GM18868 (cell line): ENCODE data around the gene NRP2.

Source experiments
- ATAC-seq: cut with Tn5 transposase; IDR thresholded peaks from one replicate; pipeline ENCODE4 v1.9.1; 2021; ENCODE audit warnings: mild to moderate bottlenecking, moderate library complexity; ENCODE audit not compliant: unreplicated experiment

The NRP2 gene, protein sequence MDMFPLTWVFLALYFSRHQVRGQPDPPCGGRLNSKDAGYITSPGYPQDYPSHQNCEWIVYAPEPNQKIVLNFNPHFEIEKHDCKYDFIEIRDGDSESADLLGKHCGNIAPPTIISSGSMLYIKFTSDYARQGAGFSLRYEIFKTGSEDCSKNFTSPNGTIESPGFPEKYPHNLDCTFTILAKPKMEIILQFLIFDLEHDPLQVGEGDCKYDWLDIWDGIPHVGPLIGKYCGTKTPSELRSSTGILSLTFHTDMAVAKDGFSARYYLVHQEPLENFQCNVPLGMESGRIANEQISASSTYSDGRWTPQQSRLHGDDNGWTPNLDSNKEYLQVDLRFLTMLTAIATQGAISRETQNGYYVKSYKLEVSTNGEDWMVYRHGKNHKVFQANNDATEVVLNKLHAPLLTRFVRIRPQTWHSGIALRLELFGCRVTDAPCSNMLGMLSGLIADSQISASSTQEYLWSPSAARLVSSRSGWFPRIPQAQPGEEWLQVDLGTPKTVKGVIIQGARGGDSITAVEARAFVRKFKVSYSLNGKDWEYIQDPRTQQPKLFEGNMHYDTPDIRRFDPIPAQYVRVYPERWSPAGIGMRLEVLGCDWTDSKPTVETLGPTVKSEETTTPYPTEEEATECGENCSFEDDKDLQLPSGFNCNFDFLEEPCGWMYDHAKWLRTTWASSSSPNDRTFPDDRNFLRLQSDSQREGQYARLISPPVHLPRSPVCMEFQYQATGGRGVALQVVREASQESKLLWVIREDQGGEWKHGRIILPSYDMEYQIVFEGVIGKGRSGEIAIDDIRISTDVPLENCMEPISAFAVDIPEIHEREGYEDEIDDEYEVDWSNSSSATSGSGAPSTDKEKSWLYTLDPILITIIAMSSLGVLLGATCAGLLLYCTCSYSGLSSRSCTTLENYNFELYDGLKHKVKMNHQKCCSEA

DNA sequence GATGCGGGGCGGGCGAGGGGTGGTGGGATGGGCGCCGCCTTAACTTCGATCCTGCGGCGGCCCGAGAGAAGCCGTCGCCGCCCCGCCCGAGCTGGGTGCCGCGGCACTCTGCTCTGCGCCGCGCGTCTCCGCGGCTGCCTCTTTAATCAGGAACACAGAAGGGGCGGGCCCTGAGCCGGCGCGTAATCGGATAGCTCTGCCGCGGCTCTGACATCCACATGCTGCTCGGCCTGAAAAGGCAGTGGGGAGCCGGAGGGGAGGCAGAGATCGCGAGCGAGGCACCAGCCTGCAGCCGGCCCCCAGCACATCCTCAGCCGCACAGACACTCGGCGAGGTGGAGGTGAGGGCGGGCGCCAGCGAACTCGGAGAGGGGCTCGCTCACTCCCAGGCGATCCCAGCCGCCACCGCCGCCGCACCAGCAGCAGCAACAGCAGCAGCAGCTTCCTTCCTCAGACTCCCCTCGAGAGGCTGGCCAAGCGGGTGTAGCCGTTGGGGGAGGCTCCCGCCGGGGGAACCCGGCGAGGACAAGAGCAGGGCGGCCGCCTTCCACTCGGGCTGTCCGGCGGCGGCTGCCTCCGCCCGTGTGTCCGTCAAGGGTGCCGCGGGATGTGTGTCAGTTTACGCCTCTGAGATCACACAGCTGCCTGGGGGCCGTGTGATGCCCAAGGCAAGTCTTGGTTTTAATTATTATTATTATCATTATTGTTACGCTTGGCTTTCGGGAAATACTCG, at the start of gene NRP2:
Gene NRP2 (plus strand): TSS at position 263 of the 732 bp plus-strand sequence. CDS start 790 bp downstream, outside the sequence.
- ATAC-seq: peak; percentile 73

- ATAC-seq: no peak
Observed at GRCh38 chr2:205633994-205634393, 48.3 kb upstream of the NRP2 start.

DNA sequence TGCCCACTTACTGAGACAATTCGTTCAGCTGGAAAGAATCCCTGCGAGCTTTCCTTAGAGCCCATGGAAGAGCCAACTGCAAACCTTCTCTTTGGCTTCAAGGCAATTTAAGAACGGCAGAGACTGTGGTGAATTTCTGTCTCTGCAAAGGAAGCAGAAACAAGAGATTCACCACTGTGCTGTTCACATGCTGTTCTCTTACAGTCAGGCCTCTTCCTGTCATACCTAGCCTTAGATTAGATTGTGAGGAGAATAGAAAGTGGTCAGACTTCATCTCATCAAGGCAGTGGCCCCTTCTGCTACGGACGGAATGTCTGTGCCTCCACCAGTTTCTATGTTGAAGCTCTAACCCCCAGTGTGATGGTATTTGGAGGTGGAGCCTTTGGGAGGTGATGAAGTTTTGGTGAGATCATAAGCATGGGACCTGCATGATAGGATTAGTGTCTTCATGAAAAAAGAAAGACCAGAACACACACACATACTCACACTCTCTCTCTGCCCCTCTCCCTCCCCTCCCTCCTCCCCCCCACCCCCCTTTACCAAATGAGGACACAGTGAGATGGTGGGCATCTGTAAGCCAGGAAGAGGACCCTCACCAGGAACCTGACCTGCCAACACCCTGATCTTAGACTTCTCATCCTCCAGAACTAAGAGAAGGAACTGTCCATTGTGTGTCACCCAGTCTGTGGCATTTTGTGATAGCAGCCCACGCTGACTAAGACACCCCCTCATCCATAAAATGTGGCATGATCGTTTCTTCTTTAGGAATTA, 45.6 kb upstream of the NRP2 start:
- no peak for ATAC-seq

DNA sequence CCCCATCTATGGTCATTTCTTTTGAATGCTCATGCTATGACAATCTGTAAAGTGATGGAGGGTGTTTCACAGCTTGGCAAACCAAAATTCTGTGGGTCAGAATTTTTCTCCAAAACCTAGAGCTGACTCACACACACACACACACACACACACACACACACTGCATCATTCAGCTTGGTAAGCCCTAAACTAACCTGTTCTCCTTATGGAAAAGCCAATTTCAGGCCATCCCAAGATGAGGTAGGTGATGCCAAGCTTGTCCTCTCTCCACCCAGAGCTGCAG, 45.0 kb upstream of the NRP2 start:
- no peak for ATAC-seq

- ATAC-seq: no peak
Observed at GRCh38 chr2:205637779-205638503, 44.4 kb upstream of the NRP2 start.

GRCh38 chr2:205640716-205641115, 41.6 kb upstream of the NRP2 start:
- peak; percentile 79 for ATAC-seq

DNA sequence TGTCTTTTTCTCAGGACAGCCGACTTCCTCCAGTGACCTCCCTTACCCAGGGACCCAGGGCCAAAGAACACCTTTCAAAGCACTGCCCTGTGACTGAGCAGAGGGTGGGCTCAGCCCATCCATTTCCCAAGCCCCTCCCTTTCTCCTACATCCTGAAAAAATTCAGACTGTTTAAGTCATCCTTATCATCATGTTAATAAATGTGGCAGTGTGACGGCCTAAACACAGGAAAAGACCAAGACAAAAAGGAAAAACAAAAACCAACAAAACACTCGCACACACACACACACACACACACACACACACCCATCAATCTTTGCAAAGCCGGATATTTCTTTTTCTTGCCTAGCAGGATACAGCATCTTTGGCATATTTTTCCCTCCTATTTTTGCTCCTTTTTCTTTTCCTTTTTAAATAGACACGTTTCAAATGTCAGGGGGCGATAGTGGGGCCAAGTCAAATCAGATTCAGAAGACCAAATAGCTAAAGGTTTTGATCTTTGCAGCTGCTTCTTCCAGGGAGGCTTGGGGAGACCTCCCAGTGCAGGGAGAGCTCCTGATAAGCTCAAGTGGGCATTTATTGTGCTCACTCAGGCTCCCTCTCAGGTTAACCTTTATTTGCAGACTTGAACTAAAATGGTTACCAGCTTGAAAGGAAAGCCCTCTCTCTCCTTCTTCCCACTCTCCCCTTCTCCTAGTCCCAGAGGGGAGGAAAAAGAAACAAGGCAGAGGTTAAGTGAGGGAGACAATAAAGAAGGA, 39.5 kb upstream of the NRP2 start:
- ATAC-seq: no peak

DNA sequence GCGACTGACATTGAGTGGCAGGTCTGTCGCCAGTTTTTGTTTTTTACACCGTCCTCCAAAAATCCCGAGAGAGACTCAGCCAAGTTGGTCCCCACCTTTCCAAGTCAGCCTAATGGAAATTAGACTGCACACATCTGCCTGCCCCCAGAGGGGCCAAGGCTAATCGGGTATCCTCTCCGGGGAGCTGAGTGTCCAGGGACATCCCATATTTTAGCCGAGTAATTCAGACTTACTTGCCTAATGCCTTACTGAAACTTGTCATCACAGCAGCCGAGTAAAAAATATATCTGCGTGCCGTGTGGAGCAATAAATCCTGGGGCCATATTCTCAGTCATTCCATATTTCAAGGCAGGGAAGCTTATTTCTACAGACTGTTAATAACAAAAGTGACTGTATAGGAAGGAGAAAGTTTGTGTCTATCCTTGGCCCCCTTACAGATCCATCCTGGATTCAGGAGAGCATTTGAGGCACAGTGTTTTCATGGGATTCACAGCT, 38.9 kb upstream of the NRP2 start:
- no peak for ATAC-seq

DNA sequence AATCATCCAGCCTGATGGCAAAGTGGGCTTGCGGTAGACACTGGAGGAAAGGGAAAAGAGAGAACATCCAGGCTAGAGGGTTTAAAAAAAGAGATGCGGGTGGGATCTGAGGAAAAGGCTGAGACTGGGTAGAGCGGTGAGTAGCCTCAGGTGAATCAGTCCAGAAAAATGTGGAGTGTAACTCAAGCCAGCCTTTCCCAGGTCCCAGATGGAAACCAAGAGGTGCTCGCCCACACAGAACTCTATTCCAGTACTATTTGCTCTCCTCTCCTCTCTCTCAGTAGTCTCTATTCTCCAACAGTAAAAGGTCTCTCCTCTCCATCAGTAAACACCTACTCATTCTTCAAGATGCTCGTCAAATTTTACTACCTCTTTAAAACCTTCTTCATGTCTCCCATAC, 38.3 kb upstream of the NRP2 start:
- ATAC-seq: no peak

- peak; percentile 99 for ATAC-seq
Observed at GRCh38 chr2:205646680-205647079, 35.6 kb upstream of the NRP2 start.

DNA sequence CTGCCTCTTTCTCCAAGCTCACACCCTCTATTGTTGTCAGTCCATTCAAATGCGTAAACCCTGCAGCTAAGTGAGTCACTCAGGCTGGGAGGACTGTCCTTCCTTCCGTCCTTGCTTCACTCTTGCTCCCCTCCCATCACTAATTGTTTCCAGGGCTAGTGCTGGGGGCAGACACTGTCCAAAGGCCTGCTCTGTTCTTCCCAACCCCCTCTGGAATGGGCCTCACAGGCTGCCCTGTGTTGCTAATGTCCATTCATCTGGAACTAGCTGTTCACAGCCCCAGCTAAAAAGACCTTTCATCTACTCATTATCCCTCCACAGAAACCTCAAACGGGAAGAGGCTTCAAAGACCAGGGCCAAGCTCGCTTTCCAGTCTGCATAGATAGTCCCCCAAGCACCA, 31.9 kb upstream of the NRP2 start:
- ATAC-seq: no peak

GRCh38 chr2:205650931-205651330, 31.4 kb upstream of the NRP2 start:
- ATAC-seq: no peak

DNA sequence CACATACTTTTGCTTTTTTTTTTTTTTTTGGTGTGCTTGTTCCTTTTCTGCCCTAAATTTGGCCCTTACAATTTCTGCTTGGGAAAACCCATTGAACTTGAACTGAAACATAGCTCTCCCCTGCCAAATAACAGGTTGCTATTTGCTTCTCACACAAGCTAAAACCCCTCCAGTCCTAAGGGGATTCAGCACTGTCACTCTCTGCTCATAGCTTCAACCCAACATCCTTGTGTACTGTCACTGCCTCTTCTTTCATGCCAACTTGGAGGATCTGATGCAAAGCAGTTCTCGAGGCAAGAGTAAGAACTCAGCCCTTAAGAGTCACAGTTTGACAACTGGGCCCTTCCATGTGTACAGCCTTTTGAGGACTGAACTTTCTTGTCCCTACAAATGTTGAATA, 30.6 kb upstream of the NRP2 start:
- no peak for ATAC-seq

DNA sequence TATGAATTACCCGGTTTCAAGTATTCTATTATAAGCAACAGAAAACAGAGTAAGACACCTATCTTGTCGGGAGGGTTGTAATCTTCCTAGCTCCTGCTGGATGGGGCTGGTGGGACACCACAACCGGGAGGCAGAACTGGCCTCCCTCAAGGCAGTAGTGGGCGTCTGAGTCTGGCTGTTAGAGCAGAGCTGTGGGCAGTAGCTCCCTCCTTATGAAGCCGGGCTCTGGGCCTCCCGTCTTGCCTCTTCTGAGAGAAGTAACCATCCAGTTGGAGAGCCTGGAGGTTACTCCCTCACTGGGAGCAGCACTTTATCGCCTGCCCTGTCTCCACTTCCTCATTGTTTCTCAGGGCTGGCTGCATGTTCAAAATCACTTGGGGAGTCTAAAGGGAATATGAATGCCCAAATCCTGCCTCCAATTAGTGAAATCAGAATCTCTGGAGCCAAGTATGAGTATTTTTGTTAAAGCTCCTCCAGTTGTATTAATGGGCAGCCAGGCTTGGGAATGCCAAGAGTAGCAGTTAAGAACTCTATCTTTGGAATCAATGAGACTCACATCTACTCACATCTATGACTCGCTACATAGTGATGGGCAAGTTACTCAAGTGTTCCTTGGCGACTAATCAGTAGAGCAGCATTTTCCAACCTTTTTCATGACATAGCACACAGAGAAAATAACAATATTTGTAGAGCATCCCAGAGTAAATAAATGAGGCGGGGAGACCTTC, 27.3 kb upstream of the NRP2 start:
- ATAC-seq: no peak

GRCh38 chr2:205655779-205656456, 26.4 kb upstream of the NRP2 start:
- no peak for ATAC-seq

- no peak for ATAC-seq
Observed at GRCh38 chr2:205656461-205656860, 25.8 kb upstream of the NRP2 start.

DNA sequence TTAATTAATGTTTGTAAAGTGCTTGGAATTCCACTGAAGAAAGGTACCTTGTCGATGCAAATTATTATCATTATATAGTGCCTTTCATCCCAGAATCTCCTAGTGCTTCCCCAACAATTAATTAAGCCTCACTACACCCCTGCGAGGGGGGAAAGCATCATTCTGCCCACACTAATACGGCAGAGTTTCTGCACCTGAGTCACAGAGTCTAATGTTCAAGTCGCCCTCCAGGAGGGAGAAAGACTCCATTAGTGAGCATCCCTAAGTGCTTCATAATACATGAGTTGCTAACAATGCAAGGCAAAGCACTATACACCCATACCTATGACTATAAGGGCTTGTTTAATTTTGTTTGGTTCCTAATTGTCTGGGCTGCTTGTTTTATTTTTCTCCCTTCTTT, 25.4 kb upstream of the NRP2 start:
- ATAC-seq: no peak

GRCh38 chr2:205657579-205657978, 24.7 kb upstream of the NRP2 start:
- no peak for ATAC-seq
